Trophoblast cell (in vitro differentiated cells and primary cell): Measurements from ENCODE around the gene TPR.

ENCODE experiments used
- DNase-seq, 2 donors: peaks; one replicate each; pipeline ENCODE4 v3.0.0-alpha.2; 2016
- H2AFZ ChIP-seq: 2 replicates; pipeline ENCODE4 v1.6.1; 2013; ENCODE audit warnings: low read length, moderate library complexity, mild to moderate bottlenecking; ENCODE audit not compliant: insufficient read depth, poor library complexity
- H2AK5ac ChIP-seq: 2 replicates; pipeline ENCODE4 v1.6.1; 2013; ENCODE audit warnings: mild to moderate bottlenecking, low read length
- H2BK120ac ChIP-seq: 2 replicates; pipeline ENCODE4 v1.6.1; 2013; ENCODE audit warnings: low read length, mild to moderate bottlenecking, moderate library complexity; ENCODE audit not compliant: insufficient read depth, poor library complexity
- H2BK12ac ChIP-seq: 2 replicates; pipeline ENCODE4 v1.6.1; 2013; ENCODE audit warnings: mild to moderate bottlenecking, low read length, moderate library complexity
- H2BK5ac ChIP-seq: 2 replicates; pipeline ENCODE4 v1.6.1; 2013; ENCODE audit warnings: low read length, low read depth, moderate library complexity, mild to moderate bottlenecking; ENCODE audit not compliant: poor library complexity
- H3K14ac ChIP-seq: 2 replicates; pipeline ENCODE4 v1.6.1; 2013; ENCODE audit warnings: mild to moderate bottlenecking, low read length
- H3K18ac ChIP-seq: 2 replicates; pipeline ENCODE4 v1.6.1; 2013; ENCODE audit warnings: mild to moderate bottlenecking, low read length
- H3K23ac ChIP-seq: 2 replicates; pipeline ENCODE4 v1.6.1; 2013; ENCODE audit warnings: low read length
- H3K27ac ChIP-seq: 2 replicates; pipeline ENCODE4 v1.5.1; 2013; ENCODE audit warnings: low read depth, mild to moderate bottlenecking, inconsistent platforms, low read length, moderate library complexity
- H3K27me3 ChIP-seq: 2 replicates; pipeline ENCODE4 v1.6.1; 2013; ENCODE audit warnings: inconsistent platforms, mild to moderate bottlenecking, low read length, moderate library complexity; ENCODE audit not compliant: insufficient read depth
- H3K36me3 ChIP-seq, 2 experiments: 1 replicate in 1 of 2; 2 replicates in 1 of 2; pipeline ENCODE4 v1.6.1; 2013; ENCODE audit warnings: low read length in 2 of 2, mild to moderate bottlenecking in 2 of 2, moderate library complexity in 1 of 2; ENCODE audit not compliant: insufficient read depth in 2 of 2, control insufficient read depth in 1 of 2
- H3K4ac ChIP-seq: 2 replicates; pipeline ENCODE4 v1.6.1; 2013; ENCODE audit warnings: low read depth, mild to moderate bottlenecking, low read length, moderate library complexity
- H3K4me1 ChIP-seq, 2 experiments: 1 replicate in 1 of 2; 2 replicates in 1 of 2; pipeline ENCODE4 v1.6.1; 2013; ENCODE audit warnings: low read length in 2 of 2, mild to moderate bottlenecking in 2 of 2, moderate library complexity in 1 of 2; ENCODE audit not compliant: insufficient read depth in 2 of 2, control insufficient read depth in 1 of 2
- H3K4me2 ChIP-seq: 2 replicates; pipeline ENCODE4 v1.6.1; 2013; ENCODE audit warnings: inconsistent platforms, mild to moderate bottlenecking, low read length, moderate library complexity
- H3K4me3 ChIP-seq: 2 replicates; pipeline ENCODE4 v1.5.1; 2013; ENCODE audit warnings: mild to moderate bottlenecking, low read depth, low read length, inconsistent platforms
- H3K79me1 ChIP-seq: one replicate; pipeline ENCODE4 v1.6.1; 2013; ENCODE audit warnings: low read length
- H3K79me2 ChIP-seq: 2 replicates; pipeline ENCODE4 v1.6.1; 2013; ENCODE audit warnings: low read length, mild to moderate bottlenecking; ENCODE audit not compliant: control insufficient read depth, insufficient read depth, poor library complexity
- H3K9ac ChIP-seq: 2 replicates; pipeline ENCODE4 v1.6.1; 2013; ENCODE audit warnings: mild to moderate bottlenecking, low read length
- H3K9me3 ChIP-seq: 2 replicates; pipeline ENCODE4 v1.6.1; 2013; ENCODE audit warnings: low read depth, mild to moderate bottlenecking, control low read depth, inconsistent platforms, low read length; ENCODE audit not compliant: insufficient read depth
- H4K12ac ChIP-seq: 2 replicates; pipeline ENCODE4 v1.6.1; 2013; ENCODE audit warnings: low read depth, mild to moderate bottlenecking, low read length, moderate library complexity
- H4K8ac ChIP-seq: 2 replicates; pipeline ENCODE4 v1.6.1; 2013; ENCODE audit warnings: low read depth, mild to moderate bottlenecking, low read length, moderate library complexity
- H4K91ac ChIP-seq: one replicate; pipeline ENCODE4 v1.6.1; 2013; ENCODE audit warnings: low read depth, mild to moderate bottlenecking, low read length, moderate library complexity
- WGBS: extraction: QIAGEN DNeasy Blood & Tissue Kit; methylation state at CpG from one replicate; pipeline ENCODE4 v1.1.7; 2013; ENCODE audit warnings: missing lambda C conversion rate; ENCODE audit not compliant: insufficient read length, insufficient coverage; ENCODE audit errors: extremely low coverage; 5-methylcytosine and 5-hydroxymethylcytosine counted together

The TPR gene

DNA sequence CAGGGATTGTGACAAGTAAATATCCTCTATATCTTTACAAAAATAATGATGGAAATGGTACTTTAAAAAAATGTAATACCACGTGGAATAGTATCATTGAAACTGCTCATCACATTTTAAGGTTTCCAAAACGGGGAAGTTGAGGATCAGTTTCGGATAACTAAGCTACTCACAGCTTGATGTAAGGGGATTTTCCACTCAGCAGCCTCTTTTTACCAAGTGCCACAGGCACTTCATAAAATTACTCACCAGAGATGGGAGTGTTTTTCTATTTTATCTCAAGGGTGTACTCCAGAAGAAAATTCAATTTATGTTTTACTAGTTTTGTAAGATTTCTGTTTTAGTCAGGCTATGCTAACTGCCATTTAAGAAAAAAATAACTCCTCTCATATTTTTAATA lies 91.7 kb downstream of the TPR start:
- Histone ChIP-seq H3K9ac (no peak overlapping the region), H4K12ac (no peak overlapping the region), H3K9me3 (no peaks in the 10 kb centered on the region), H3K23ac (no peak overlapping the region), H3K79me1 (no peaks in the 10 kb centered on the region), H2BK120ac (no peak overlapping the region), H4K8ac (no peak overlapping the region), H3K4me2 (no peak overlapping the region), H3K4me3 (no peak overlapping the region), H3K27me3 (no peaks in the 10 kb centered on the region), H2BK5ac (no peak overlapping the region), H3K14ac (no peak overlapping the region), H3K36me3 (no peaks in the 10 kb centered on the region), H2AFZ (no peak overlapping the region), H2AK5ac (no peak overlapping the region), H3K18ac (no peak overlapping the region), H4K91ac (no peak overlapping the region), H3K79me2 (no peaks in the 10 kb centered on the region), H3K27ac (no peak overlapping the region), H3K4ac (no peak overlapping the region), H2BK12ac (no peak overlapping the region), H3K4me1 (no peaks in the 10 kb centered on the region)
- DNase-seq, result no peak
- no CpG with 5 or more reads among the region's 3 CpGs for WGBS

GRCh38 chr1:186282466-186282865 lies 92.6 kb downstream of the TPR start:
- Histone ChIP-seq H3K4me2 (no peak overlapping the region), H3K27ac (no peak overlapping the region), H4K91ac (no peak overlapping the region), H2AK5ac (no peak overlapping the region), H3K23ac (no peak overlapping the region), H3K18ac (no peak overlapping the region), H3K14ac (no peak overlapping the region), H4K12ac (no peak overlapping the region), H2BK120ac (no peak overlapping the region), H3K36me3 (no peaks in the 10 kb centered on the region), H4K8ac (no peak overlapping the region), H2AFZ (no peak overlapping the region), H3K27me3 (no peaks in the 10 kb centered on the region), H3K4ac (no peak overlapping the region), H2BK12ac (no peak overlapping the region), H2BK5ac (no peak overlapping the region), H3K79me1 (no peaks in the 10 kb centered on the region), H3K9me3 (no peaks in the 10 kb centered on the region), H3K4me3 (no peak overlapping the region), H3K9ac (no peak overlapping the region), H3K4me1 (no peaks in the 10 kb centered on the region), H3K79me2 (no peaks in the 10 kb centered on the region)
- no CpG with 5 or more reads among the region's 8 CpGs for WGBS
- DNase-seq, result no peak

DNA sequence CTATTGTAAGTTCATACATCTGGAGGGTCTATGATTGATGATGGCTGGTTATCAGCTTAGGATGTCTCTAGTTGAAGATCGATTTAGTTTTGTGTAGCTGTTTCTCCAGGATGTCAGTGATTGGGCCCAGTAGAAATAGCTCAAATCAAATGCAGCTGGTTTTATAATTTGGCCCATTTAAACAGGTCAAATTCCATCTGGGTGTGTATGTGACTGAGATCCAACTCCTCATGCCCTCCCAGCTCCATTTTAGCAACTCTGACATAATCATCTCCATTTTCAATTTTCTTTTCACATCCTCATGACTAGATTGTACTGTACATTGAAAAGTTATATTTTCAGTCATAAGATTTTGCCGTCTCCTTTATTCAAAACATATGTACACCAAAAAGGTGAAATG lies 99.2 kb downstream of the TPR start:
- Histone ChIP-seq H2AFZ (no peak overlapping the region), H3K4me1 (no peaks in the 10 kb centered on the region), H3K4me3 (no peak overlapping the region), H2AK5ac (no peak overlapping the region), H2BK12ac (no peak overlapping the region), H4K8ac (no peak overlapping the region), H3K4ac (no peak overlapping the region), H3K27me3 (no peaks in the 10 kb centered on the region), H3K23ac (no peak overlapping the region), H2BK120ac (no peak overlapping the region), H3K27ac (no peak overlapping the region), H3K14ac (no peak overlapping the region), H3K79me2 (no peaks in the 10 kb centered on the region), H3K18ac (no peak overlapping the region), H4K91ac (no peak overlapping the region), H3K9ac (no peak overlapping the region), H3K4me2 (no peak overlapping the region), H3K36me3 (no peaks in the 10 kb centered on the region), H3K9me3 (no peaks in the 10 kb centered on the region), H4K12ac (no peak overlapping the region), H2BK5ac (no peak overlapping the region), H3K79me1 (no peaks in the 10 kb centered on the region)
- no CpG with 5 or more reads among the region's 2 CpGs for WGBS
- DNase-seq, result no peak

DNA sequence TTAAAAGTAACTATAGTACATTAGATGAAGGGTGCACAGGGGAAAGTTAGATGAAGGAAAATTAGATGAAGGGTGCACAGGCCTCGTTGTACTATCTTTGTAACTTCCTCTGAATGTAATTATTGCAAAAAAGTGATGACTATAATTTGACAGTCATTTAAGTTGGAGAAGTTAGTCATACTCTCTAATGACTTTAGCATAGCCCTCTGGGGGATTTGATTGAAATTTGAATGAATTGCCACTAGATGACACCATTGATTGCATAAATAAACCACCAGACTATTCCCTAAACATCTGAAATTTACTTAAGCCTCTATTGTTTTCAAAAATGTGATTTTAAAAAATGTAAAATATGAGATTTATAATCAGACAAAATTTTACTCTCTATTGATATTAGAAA lies 102.6 kb downstream of the TPR start:
- Histone ChIP-seq H2AFZ (no peak overlapping the region), H3K4me2 (no peak overlapping the region), H2BK120ac (no peak overlapping the region), H3K18ac (no peak overlapping the region), H3K14ac (no peak overlapping the region), H4K91ac (no peak overlapping the region), H4K8ac (no peak overlapping the region), H3K9me3 (no peaks in the 10 kb centered on the region), H4K12ac (no peak overlapping the region), H3K79me1 (no peaks in the 10 kb centered on the region), H3K79me2 (no peaks in the 10 kb centered on the region), H2AK5ac (no peak overlapping the region), H3K4ac (no peak overlapping the region), H3K23ac (no peak overlapping the region), H3K9ac (no peak overlapping the region), H2BK5ac (no peak overlapping the region), H3K4me3 (no peak overlapping the region), H3K27me3 (no peaks in the 10 kb centered on the region), H3K4me1 (no peaks in the 10 kb centered on the region), H2BK12ac (no peak overlapping the region), H3K27ac (no peak overlapping the region), H3K36me3 (no peaks in the 10 kb centered on the region)
- no peak for DNase-seq
- WGBS, result no CpG with 5 or more reads among the region's 1 CpG
